ENCODE results near the gene HCCS. TPM values are rescaled to one million over a fixed set of nuclear protein-coding genes. Genes with fewer than 3 reads are reported as not detected.

HCCS gene
- total RNA-seq: 35.2 and 39.3 TPM in 2 replicates
- 14.2 and 16.9 TPM in 2 replicates for polyA plus RNA-seq
- 24.8 and 25.8 TPM in 2 replicates for polyA plus RNA-seq (2011; cell fraction: cytosol; rRNA removed)
- polyA plus RNA-seq (2011; cell fraction: nucleus; rRNA removed): 12.3 and 15.8 TPM in 2 replicates
- 40.4 and 55.9 TPM in 2 replicates for polyA plus RNA-seq (2012)
- polyA minus RNA-seq: 10.3 and 20.2 TPM in 2 replicates
- polyA minus RNA-seq (2011; cell fraction: cytosol; rRNA and poly(A)+ RNA removed): 36.7 TPM
- 3.7 and 4.4 TPM in 2 replicates for polyA minus RNA-seq (2011; cell fraction: nucleus; rRNA and poly(A)+ RNA removed)
- Bru-seq, nascent RNA: percentile 78 among the genes with signal in this experiment
- percentile 78 among the genes with signal in this experiment for BruChase-seq, experiment 1, labeled RNA remaining after a 6-hour chase
- percentile 77 among the genes with signal in this experiment for BruChase-seq, experiment 2, labeled RNA remaining after a 2-hour chase
- long read RNA-seq, transcript HCCS-201 (7 exons, 2,277 nt): minor isoform, 5 of 102 reads
- long read RNA-seq, transcript HCCS-202 (7 exons, 1,072 nt): major isoform, 90 of 102 reads
- long read RNA-seq, partial matches to known transcripts: 4 of 102 reads
- long read RNA-seq, other reads (novel, unspliced or antisense): 2 of 102 reads

DNA sequence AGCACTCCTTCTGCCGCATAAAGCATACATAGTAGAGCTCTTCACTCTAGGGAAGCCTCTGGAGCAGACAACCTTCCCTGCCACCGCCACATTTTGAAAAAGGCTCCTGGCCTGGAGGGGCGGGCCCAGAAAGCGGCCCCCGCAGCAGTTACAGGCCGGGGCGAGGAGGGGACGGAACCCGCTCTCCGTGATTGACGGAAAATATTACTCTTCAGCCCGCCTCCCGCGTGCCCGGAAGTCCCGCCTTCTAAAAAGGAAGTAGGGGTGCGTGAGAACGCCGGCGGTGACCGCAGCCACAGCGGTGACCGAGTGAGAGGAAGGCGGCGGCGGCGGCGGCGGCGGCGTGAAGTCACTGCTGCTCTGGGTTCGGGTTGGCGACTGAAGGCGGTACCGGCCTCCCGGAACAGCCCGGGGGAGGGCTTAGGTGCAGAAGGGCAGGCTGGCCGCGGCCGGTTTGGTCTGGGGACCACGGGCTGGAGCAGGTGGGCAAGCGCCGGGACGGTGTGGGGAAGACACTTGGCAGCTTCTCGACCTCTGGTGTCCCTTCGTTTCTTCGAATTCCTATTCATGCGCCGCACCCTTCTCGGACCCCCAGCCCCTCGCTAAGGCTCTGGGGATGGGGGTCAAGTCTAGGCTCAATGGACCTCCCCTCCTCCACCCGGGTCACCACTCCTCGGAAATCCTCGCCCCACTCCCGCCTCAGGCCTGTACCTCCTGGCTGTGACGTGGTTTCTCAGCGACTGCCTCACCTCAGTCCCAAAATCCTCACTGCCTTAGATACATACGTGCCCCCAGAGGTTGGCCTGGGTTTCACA, at the start of gene HCCS:
Gene HCCS, plus strand, starts transcription at position 296 of the 815 bp plus-strand sequence. CDS start 729 bp downstream, outside the sequence.
- Histone ChIP-seq H3K9ac (replicated peaks; ENCODE audit: extremely low read depth, insufficient read depth, low read length) (peak within 1 kb of the TSS; percentile 90), H3K4me1 (ENCODE audit: control insufficient read depth, extremely low read depth, insufficient read depth, low read length) (peaks cover 27% of the 10 kb centered on the region), H4K20me1 (replicated peaks; ENCODE audit: control insufficient read depth, extremely low read depth, insufficient read depth, low read length) (no peaks in the 10 kb centered on the region), H3K27ac (ENCODE audit: insufficient read depth, low read depth, low read length) (peak within 1 kb of the TSS; percentile 76), H3K9me3 (replicated peaks; ENCODE audit: control insufficient read depth, insufficient read depth, low read length) (no peaks in the 10 kb centered on the region), H3K27me3 (ENCODE audit: control insufficient read depth in 2 of 2, insufficient read depth in 2 of 2, low read length in 2 of 2) (no peaks in the 10 kb centered on the region), H3K36me3 (ENCODE audit: control insufficient read depth in 2 of 2, extremely low read depth in 1 of 2, insufficient read depth in 2 of 2, low read length in 2 of 2) (peaks cover 3 to 8% of the 10 kb centered on the region in 2 experiments), H3K4me3 (replicated peaks in 1 of 3; ENCODE audit: insufficient read depth in 1 of 3, low read depth in 1 of 3, low read length in 3 of 3) (peak within 1 kb of the TSS; percentile 32 to 97 (median 78)), H2AFZ (ENCODE audit: low read depth, low read length) (peak within 1 kb of the TSS; percentile 36), H3K4me2 (ENCODE audit: insufficient read depth, low read length) (peak within 1 kb of the TSS; percentile 79), H3K79me2 (ENCODE audit: control insufficient read depth, insufficient read depth, low read length) (peaks cover 25% of the 10 kb centered on the region), H3K9me1 (replicated peaks; ENCODE audit: control insufficient read depth, extremely low read depth, insufficient read depth, low read length) (no peaks in the 10 kb centered on the region)
- BruUV-seq (replicated peaks): TSS peak; percentile 53
- CTCF ChIA-PET: interaction anchor here (0.6 to 1.0 kb wide), 2 partner anchors 11 to 902 kb away, joined by 3 read pairs; no protein-coding TSS in a partner anchor
- DNase-seq (ENCODE audit: low read depth, low spot score) (peak; percentile 86), FAIRE-seq (peak; percentile 68)
- intact Hi-C loops (cut with micrococcal nuclease) (loop anchor here (1.0 to 5.0 kb wide), 3 partner anchors 26 to 648 kb away; no protein-coding TSS in a partner anchor), dilution Hi-C loops (cut with MboI; ENCODE audit: extremely low pct_ligation_motif_present, low sequenced_read_pairs) (no loop called here)
- POLR2A ChIA-PET: no interaction called here
- no peak for TF ChIP-seq CTCF (IDR thresholded peaks at IDR 0.05; ENCODE audit: extremely low read depth in 1 of 2, insufficient read depth in 1 of 2, low read depth in 1 of 2, low read length in 2 of 2)
- no peak for TF ChIP-seq MYC (IDR thresholded peaks at IDR 0.05; ENCODE audit: low read depth, low read length)
- peak; percentile 21 for TF ChIP-seq POLR2AphosphoS5 (IDR thresholded peaks at IDR 0.05; ENCODE audit: insufficient read depth, low read depth, low read length)
- no peak for TF ChIP-seq FOS (IDR thresholded peaks at IDR 0.05; ENCODE audit: borderline replicate concordance, insufficient read depth, low read length)
- TF ChIP-seq POLR2A (IDR thresholded peaks at IDR 0.05; ENCODE audit: low read depth, low read length): no peak
- no peak for TF ChIP-seq MAX (IDR thresholded peaks at IDR 0.05; ENCODE audit: insufficient read depth, insufficient read length)

Measured in endothelial cell of umbilical vein (primary cell).